A549 treated with dexamethasone at 1 μM for 4 hours (cell line): ENCODE results near the gene XRCC6. TPM values are rescaled to one million over a fixed set of nuclear protein-coding genes. Genes with fewer than 3 reads are reported as not detected.

Experiments
- total RNA-seq: library from RNA; stranded (reverse); fragments of 200-300 nt; extraction: Qiagen RNA extraction; gene quantifications from 5 replicates; pipeline ENCODE4 v1.2.3, GENCODE V29; 2022

XRCC6 gene
- total RNA-seq = 284 to 351 TPM (median 305 TPM) in 5 replicates

GRCh38 chr22:41621099-41621910 is at the start of gene XRCC6:
Gene XRCC6, plus strand, starts transcription at chr22:41621295. Its CDS starts 710 bp downstream, at chr22:41622005.

GRCh38 chr22:41589391-41590241 is 31.5 kb upstream of the XRCC6 start, which contains the start of gene PMM1:
Gene PMM1, minus strand, starts transcription at chr22:41589840. Its CDS starts 35 bp downstream, at chr22:41589805.

GRCh38 chr22:41620589-41621098 is 451 bp upstream of the XRCC6 start, which contains the start of gene DESI1:
Gene DESI1, minus strand, starts transcription at chr22:41621043. Its CDS starts 204 bp downstream, at chr22:41620839.

GRCh38 chr22:41688365-41689211 is 67.5 kb downstream of the XRCC6 start, which contains the start of gene SNU13:
Gene SNU13, minus strand, starts transcription at chr22:41688867. Its CDS starts 71 bp downstream, at chr22:41688796.

GRCh38 chr22:41699264-41700107 is 78.4 kb downstream of the XRCC6 start, which contains the start of gene MEI1:
Gene MEI1, plus strand, starts transcription at chr22:41699503. Its CDS starts 36 bp downstream, at chr22:41699539.

Other genes starting within 250 kb of the XRCC6 start
- 0.88 to 1.4 TPM (median 1.0 TPM) in 5 replicates for gene TEF, start 239.4 kb upstream of the XRCC6 start, total RNA-seq
- 20.3 to 30.6 TPM (median 27.0 TPM) in 5 replicates for gene TOB2, start 174.5 kb upstream of the XRCC6 start, total RNA-seq
- 56.9 to 71.4 TPM (median 60.5 TPM) in 5 replicates for gene PHF5A, start 152.6 kb upstream of the XRCC6 start, total RNA-seq
- 41.9 to 52.9 TPM (median 51.8 TPM) in 5 replicates for gene ACO2, start 152.2 kb upstream of the XRCC6 start, total RNA-seq
- gene POLR3H, start 76.8 kb upstream of the XRCC6 start, total RNA-seq = 26.4 to 44.3 TPM (median 36.6 TPM) in 5 replicates
- gene CSDC2, start 60.3 kb upstream of the XRCC6 start, total RNA-seq = 1.9 to 2.4 TPM (median 2.3 TPM) in 5 replicates
- gene PMM1, start 31.5 kb upstream of the XRCC6 start, total RNA-seq = 25.3 to 26.9 TPM (median 25.9 TPM) in 5 replicates
- 15.1 to 17.5 TPM (median 17.2 TPM) in 5 replicates for gene DESI1, start 252 bp upstream of the XRCC6 start, total RNA-seq
- gene SNU13, start 67.6 kb downstream of the XRCC6 start, total RNA-seq = 116 to 185 TPM (median 153 TPM) in 5 replicates
- 0.15 TPM in 1 of 5 replicates, not detected in the others for gene MEI1, start 78.2 kb downstream of the XRCC6 start, total RNA-seq
- gene CCDC134, start 179.4 kb downstream of the XRCC6 start, total RNA-seq = 2.5 to 3.8 TPM (median 3.3 TPM) in 5 replicates
- gene SREBF2, start 211.8 kb downstream of the XRCC6 start, total RNA-seq = 19.8 to 32.9 TPM (median 30.5 TPM) in 5 replicates